Medulla oblongata (tissue), 1 donor: ENCODE results near the gene DYNC2LI1.

Experiments
- DNase-seq: peaks from one replicate; pipeline ENCODE4 v3.0.0-alpha.2; 2015; ENCODE audit errors: extremely low spot score

DYNC2LI1 gene

GRCh38 chr2:43846140-43846793 is 72.4 kb downstream of the DYNC2LI1 start:
- no peak for DNase-seq

GRCh38 chr2:43848214-43848613 is 74.4 kb downstream of the DYNC2LI1 start:
- no peak for DNase-seq

- DNase-seq: no peak
Observed at GRCh38 chr2:43851011-43851980, 77.5 kb downstream of the DYNC2LI1 start.

GRCh38 chr2:43852196-43852730 is 78.4 kb downstream of the DYNC2LI1 start:
- DNase-seq: no peak

- DNase-seq: no peak
Observed at GRCh38 chr2:43853141-43854081, 79.6 kb downstream of the DYNC2LI1 start.

GRCh38 chr2:43854671-43855070 is 80.8 kb downstream of the DYNC2LI1 start:
- no peak for DNase-seq

- DNase-seq: no peak
Observed at GRCh38 chr2:43855292-43855691, 81.5 kb downstream of the DYNC2LI1 start.
